SK-N-SH (cell line): ENCODE results near the gene RGS9BP. TPM values are rescaled to one million over a fixed set of nuclear protein-coding genes. Genes with fewer than 3 reads are reported as not detected.

Experiments used
- CTCF ChIA-PET: fragments of 300-600, 350-600 bp; formaldehyde crosslinking; extraction: SDS; loops from one replicate; lab custom pipeline; 2021; lab: Yijun Ruan, JAX
- POLR2A ChIA-PET: fragments of 350-600 bp; sonication (Branson Sonifier 250); formaldehyde crosslinking; extraction: SDS; loops from one replicate; lab custom pipeline; 2020; ENCODE audit warnings: antibody characterized with exemption, inconsistent platforms; lab: Yijun Ruan, JAX
- DNase-seq: peaks from one replicate; pipeline ENCODE4 v3.0.0; 2012
- H2AFZ ChIP-seq: fragments of 200-600 bp; sonication (generic); 2 replicates; pipeline ENCODE4 v1.8.1; 2016; ENCODE audit warnings: antibody characterized with exemption, mild to moderate bottlenecking, low read depth
- H3F3A ChIP-seq: fragments of 200-600 bp; sonication (generic); replicated peaks from 2 replicates; pipeline ENCODE3; 2016; ENCODE audit warnings: antibody characterized with exemption, mild to moderate bottlenecking; ENCODE audit not compliant: insufficient read depth
- H3K27ac ChIP-seq, 2 experiments: fragments of 200-500 bp in 1 of 2; fragments of 200-600 bp in 1 of 2; sonication (Bioruptor generic) in 1 of 2; sonication (generic), shearing (Covaris generic) in 1 of 2; 2 replicates each; pipeline versions ENCODE4 v1.5.1 to v1.6.1; 2014 to 2016; ENCODE audit warnings: low read depth in 2 of 2, inconsistent platforms in 1 of 2, low read length in 1 of 2, mild to moderate bottlenecking in 1 of 2, mixed read lengths in 1 of 2
- H3K27me3 ChIP-seq: fragments of 200-600 bp; sonication (generic), shearing (Covaris generic); 2 replicates; pipeline ENCODE4 v1.6.1; 2016; ENCODE audit warnings: mixed run types; ENCODE audit not compliant: insufficient read depth
- H3K36me3 ChIP-seq, 2 experiments: fragments of 200-500 bp in 1 of 2; fragments of 200-600 bp in 1 of 2; sonication (Bioruptor generic) in 1 of 2; sonication (generic) in 1 of 2; replicated peaks in 1 of 2; 2 replicates each; pipeline versions ENCODE3 to v1.5.1; 2014 to 2016; ENCODE audit warnings: low read length in 1 of 2, mild to moderate bottlenecking in 1 of 2; ENCODE audit not compliant: insufficient read depth in 2 of 2, control insufficient read depth in 1 of 2
- H3K4me1 ChIP-seq, 2 experiments: fragments of 200-500 bp in 1 of 2; fragments of 200-600 bp in 1 of 2; sonication (Bioruptor generic) in 1 of 2; sonication (generic), shearing (Covaris generic) in 1 of 2; 2 replicates each; pipeline versions ENCODE4 v1.5.1 to v1.6.1; 2014 to 2016; ENCODE audit warnings: low read depth in 1 of 2, low read length in 1 of 2, mixed run types in 1 of 2; ENCODE audit not compliant: insufficient read depth in 2 of 2, control insufficient read depth in 1 of 2
- H3K4me2 ChIP-seq: fragments of 200-600 bp; sonication (generic), shearing (Covaris generic); 2 replicates; pipeline ENCODE4 v1.6.1; 2017; ENCODE audit warnings: mixed run types
- H3K4me3 ChIP-seq, 2 experiments: fragments of 200-500 bp in 1 of 2; fragments of 200-600 bp in 1 of 2; sonication (Bioruptor generic) in 1 of 2; sonication (generic), shearing (Covaris generic) in 1 of 2; 2 replicates each; pipeline versions ENCODE4 v1.5.1 to v1.8.1; 2014 to 2016; ENCODE audit warnings: low read depth in 2 of 2, inconsistent platforms in 1 of 2, low read length in 1 of 2, mild to moderate bottlenecking in 1 of 2, mixed read lengths in 1 of 2, moderate library complexity in 1 of 2
- H3K79me2 ChIP-seq: fragments of 200-600 bp; sonication (generic); 2 replicates; pipeline ENCODE4 v1.8.1; 2017; ENCODE audit warnings: mild to moderate bottlenecking; ENCODE audit not compliant: insufficient read depth
- H3K9ac ChIP-seq: fragments of 200-600 bp; sonication (generic); 2 replicates; pipeline ENCODE4 v1.6.1; 2017; ENCODE audit warnings: mixed run types
- H3K9me2 ChIP-seq: fragments of 200-600 bp; sonication (generic); 2 replicates; pipeline ENCODE4 v1.6.1; 2017; ENCODE audit warnings: mixed run types
- H3K9me3 ChIP-seq: fragments of 200-600 bp; sonication (generic); 2 replicates; pipeline ENCODE4 v1.6.1; 2017; ENCODE audit warnings: mixed run types, mild to moderate bottlenecking, moderate library complexity
- H4K20me1 ChIP-seq: fragments of 200-600 bp; sonication (generic); 2 replicates; pipeline ENCODE4 v1.6.1; 2017; ENCODE audit warnings: mild to moderate bottlenecking, mixed run types; ENCODE audit not compliant: insufficient read depth
- FOSL2 ChIP-seq: IDR thresholded peaks from 2 replicates; pipeline ENCODE4 v1.4.0; 2012; ENCODE audit warnings: low read depth, mild to moderate bottlenecking, moderate library complexity, borderline replicate concordance
- FOXM1 ChIP-seq: IDR thresholded peaks from 2 replicates; pipeline ENCODE4 v1.4.0; 2012; ENCODE audit warnings: low read depth, mild to moderate bottlenecking
- GATA2 ChIP-seq: sonication (generic); formaldehyde crosslinking; IDR thresholded peaks from 2 replicates; pipeline ENCODE4 v1.5.0; 2020; ENCODE audit warnings: mild to moderate bottlenecking, missing genetic modification reagents
- JUND ChIP-seq: IDR thresholded peaks from 2 replicates; pipeline ENCODE4 v1.4.0; 2012
- MEF2A ChIP-seq: IDR thresholded peaks from 2 replicates; pipeline ENCODE4 v1.4.0; 2012; ENCODE audit warnings: low read depth, borderline replicate concordance
- NFIC ChIP-seq: IDR thresholded peaks from 2 replicates; pipeline ENCODE4 v1.4.0; 2012; ENCODE audit warnings: borderline replicate concordance
- NRF1 ChIP-seq: IDR thresholded peaks from 2 replicates; pipeline ENCODE4 v1.6.1; 2012; ENCODE audit warnings: low read depth, mild to moderate bottlenecking, low read length
- RCOR1 ChIP-seq: fragments of 150-350 bp; IDR thresholded peaks from 2 replicates; pipeline ENCODE4 v1.6.1; 2017; ENCODE audit warnings: antibody characterized with exemption, low read length
- SMC3 ChIP-seq: IDR thresholded peaks from 2 replicates; pipeline ENCODE4 v1.6.1; 2012; ENCODE audit warnings: low read depth, low read length, improper control_type of control experiment
- TEAD4 ChIP-seq: IDR thresholded peaks from 2 replicates; pipeline ENCODE4 v1.4.0; 2012; ENCODE audit warnings: mild to moderate bottlenecking, borderline replicate concordance; ENCODE audit not compliant: insufficient read depth
- WGBS: methylation state at CpG from one replicate; pipeline ENCODE4 v1.1.6; 2017; ENCODE audit warnings: low lambda C conversion rate; 5-methylcytosine and 5-hydroxymethylcytosine counted together
- polyA plus RNA-seq, 3 experiments: library from polyadenylated mRNA; depleted of rRNA; stranded (reverse); fragments of >200 nt; gene quantifications; 2 replicates each; pipeline ENCODE4 v1.2.3, GENCODE V29; 2012
- TF ChIP-seq, protein P1 (sequence below): IDR thresholded peaks from 2 replicates; pipeline ENCODE4 v1.4.0; 2012; ENCODE audit warnings: low read depth
- TF ChIP-seq, protein P2 (sequence below): fragments of 200-600 bp; sonication (generic); IDR thresholded peaks from 2 replicates; pipeline ENCODE4 v1.6.1; 2017; ENCODE audit warnings: antibody characterized with exemption, mild to moderate bottlenecking, moderate library complexity

The RGS9BP gene
- polyA plus RNA-seq, 1 of the 3 experiments (the other 2 are of a cell fraction) = 0.18 TPM

DNA sequence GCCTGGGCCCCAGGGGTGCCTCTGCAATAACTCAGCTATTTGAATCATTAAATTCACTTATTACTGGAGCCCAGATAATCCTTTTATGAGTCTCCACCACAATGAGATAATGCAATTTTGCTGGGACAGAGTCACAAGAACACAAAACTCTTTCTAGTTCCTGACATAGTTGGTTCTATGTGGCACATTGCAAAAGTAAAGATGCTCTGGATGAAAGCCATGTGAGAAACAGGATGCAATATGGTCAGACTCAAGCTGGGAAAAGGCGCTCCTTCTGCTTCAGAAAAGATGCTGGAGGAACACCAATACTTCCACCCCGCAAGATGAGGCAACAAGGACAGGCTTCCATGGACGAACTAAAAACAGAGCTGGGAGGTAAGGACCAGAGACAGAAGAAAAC lies 6.3 kb upstream of the RGS9BP start:
- Histone ChIP-seq H3K79me2 (peaks cover 95% of the 10 kb centered on the region), H3K4me3 (no peak overlapping the region), H3K9ac (no peak overlapping the region), H3K9me2 (no peaks in the 10 kb centered on the region), H3K4me1 (peaks cover 0 to 12% of the 10 kb centered on the region in 2 experiments; a peak in 2 of 4 replicates), H2AFZ (no peak overlapping the region), H3K27me3 (no peaks in the 10 kb centered on the region), H4K20me1 (peaks cover 64% of the 10 kb centered on the region), H3K27ac (no peak overlapping the region), H3K4me2 (no peak overlapping the region), H3K9me3 (no peaks in the 10 kb centered on the region), H3F3A (no peaks in the 10 kb centered on the region), H3K36me3 (peaks cover 0 to 4% of the 10 kb centered on the region in 2 experiments)
- WGBS = 96% methylated on average over 3 of the region's 3 CpGs
- no peak for DNase-seq
- ChIA-PET CTCF (interaction anchor here (1.0 to 2.2 kb wide), 3 partner anchors 11 to 69 kb away, joined by 3 to 7 read pairs (median 3); no protein-coding TSS in a partner anchor), POLR2A (no interaction called here)
- no peak for TF ChIP-seq RCOR1
- no peak for TF ChIP-seq FOSL2
- TF ChIP-seq TEAD4 = no peak
- TF ChIP-seq, protein P1, sequence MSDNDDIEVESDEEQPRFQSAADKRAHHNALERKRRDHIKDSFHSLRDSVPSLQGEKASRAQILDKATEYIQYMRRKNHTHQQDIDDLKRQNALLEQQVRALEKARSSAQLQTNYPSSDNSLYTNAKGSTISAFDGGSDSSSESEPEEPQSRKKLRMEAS = no peak
- TF ChIP-seq NRF1 = no peak
- TF ChIP-seq, protein P2, sequence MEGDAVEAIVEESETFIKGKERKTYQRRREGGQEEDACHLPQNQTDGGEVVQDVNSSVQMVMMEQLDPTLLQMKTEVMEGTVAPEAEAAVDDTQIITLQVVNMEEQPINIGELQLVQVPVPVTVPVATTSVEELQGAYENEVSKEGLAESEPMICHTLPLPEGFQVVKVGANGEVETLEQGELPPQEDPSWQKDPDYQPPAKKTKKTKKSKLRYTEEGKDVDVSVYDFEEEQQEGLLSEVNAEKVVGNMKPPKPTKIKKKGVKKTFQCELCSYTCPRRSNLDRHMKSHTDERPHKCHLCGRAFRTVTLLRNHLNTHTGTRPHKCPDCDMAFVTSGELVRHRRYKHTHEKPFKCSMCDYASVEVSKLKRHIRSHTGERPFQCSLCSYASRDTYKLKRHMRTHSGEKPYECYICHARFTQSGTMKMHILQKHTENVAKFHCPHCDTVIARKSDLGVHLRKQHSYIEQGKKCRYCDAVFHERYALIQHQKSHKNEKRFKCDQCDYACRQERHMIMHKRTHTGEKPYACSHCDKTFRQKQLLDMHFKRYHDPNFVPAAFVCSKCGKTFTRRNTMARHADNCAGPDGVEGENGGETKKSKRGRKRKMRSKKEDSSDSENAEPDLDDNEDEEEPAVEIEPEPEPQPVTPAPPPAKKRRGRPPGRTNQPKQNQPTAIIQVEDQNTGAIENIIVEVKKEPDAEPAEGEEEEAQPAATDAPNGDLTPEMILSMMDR = no peak

DNA sequence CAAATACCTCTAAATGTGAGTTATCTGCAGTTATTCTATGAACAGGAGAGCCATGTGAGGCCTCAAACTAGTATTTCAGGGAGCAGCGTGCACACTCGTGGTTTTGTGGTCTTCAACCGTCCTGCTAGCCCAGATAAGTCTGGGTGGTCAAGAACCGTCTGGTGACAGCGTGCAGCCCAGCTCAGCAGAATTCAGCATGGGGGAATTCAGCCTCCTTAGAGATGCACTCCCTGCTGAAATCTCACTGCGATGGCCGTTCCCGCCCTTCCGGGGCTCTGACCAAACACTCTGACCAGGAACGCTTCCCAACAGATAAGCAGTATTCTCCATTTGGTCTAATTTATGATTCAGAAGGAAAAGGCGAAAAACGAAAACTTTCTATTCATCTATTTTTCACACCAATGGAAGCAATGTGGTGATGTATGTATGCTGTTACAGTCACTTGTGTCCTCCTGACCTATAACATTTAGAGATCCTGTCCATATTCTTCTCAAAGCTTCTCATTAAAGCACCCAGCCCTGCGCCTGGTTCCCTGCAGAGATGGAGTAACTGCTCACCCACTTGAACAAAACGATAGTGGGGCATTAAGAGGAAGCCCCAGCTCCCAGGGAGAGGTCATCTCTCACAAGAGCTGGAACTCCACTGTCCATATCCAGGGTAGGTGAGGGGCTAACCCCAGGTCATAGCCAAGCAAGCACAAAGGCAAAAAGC lies 3.6 kb upstream of the RGS9BP start:
- H3K4me2 ChIP-seq = no peak overlapping the region
- no peak overlapping the region for H3K27ac ChIP-seq
- TF ChIP-seq NRF1 (no peak), JUND (no peak), FOXM1 (no peak), FOSL2 (no peak), MEF2A (no peak), SMC3 (no peak), GATA2 (CRISPR knock-in tag) (no peak), NFIC (no peak)
- H4K20me1 ChIP-seq = peaks cover 64% of the 10 kb centered on the region
- peaks cover 78% of the 10 kb centered on the region for H3K79me2 ChIP-seq
- H3K4me3 ChIP-seq = no peak overlapping the region
- peaks cover 0 to 21% of the 10 kb centered on the region in 2 experiments; a peak in 2 of 4 replicates for H3K4me1 ChIP-seq
- H2AFZ ChIP-seq = no peak overlapping the region
- H3F3A ChIP-seq = no peaks in the 10 kb centered on the region
- H3K9ac ChIP-seq = no peak overlapping the region
- ChIA-PET CTCF (interaction anchor here (1.2 kb wide), 1 partner anchor 72 kb away, joined by 3 read pairs; no protein-coding TSS in a partner anchor), POLR2A (no interaction called here)
- H3K9me3 ChIP-seq = no peaks in the 10 kb centered on the region
- no peaks in the 10 kb centered on the region for H3K9me2 ChIP-seq
- no peaks in the 10 kb centered on the region for H3K36me3 ChIP-seq
- WGBS = 89% methylated on average over 14 of the region's 14 CpGs
- no peak for DNase-seq
- peaks cover 6% of the 10 kb centered on the region for H3K27me3 ChIP-seq
